A673 (cell line): ENCODE data around the gene RAN.

Source experiments
- CTCF ChIP-seq: fragments of 300-800, 200-600 bp; sonication (generic); conservative IDR thresholded peaks from 2 replicates; pipeline ENCODE4 v1.5.1; 2017; ENCODE audit warnings: low read depth, mild to moderate bottlenecking, antibody characterized with exemption, low read length, moderate library complexity, mixed read lengths
- EZH2 ChIP-seq: fragments of 200-600 bp; sonication (generic); IDR thresholded peaks from 2 replicates; pipeline ENCODE4 v1.6.1; 2017; ENCODE audit warnings: borderline replicate concordance, low read depth, mild to moderate bottlenecking, mixed read lengths, antibody characterized with exemption, low read length; ENCODE audit not compliant: poor library complexity, severe bottlenecking

GRCh38 chr12:130832561-130833209, 39.2 kb upstream of the RAN start:
- no peak for TF ChIP-seq EZH2
- TF ChIP-seq CTCF: no peak
